Measurements from ENCODE around the gene KIAA0825.

The KIAA0825 gene

DNA sequence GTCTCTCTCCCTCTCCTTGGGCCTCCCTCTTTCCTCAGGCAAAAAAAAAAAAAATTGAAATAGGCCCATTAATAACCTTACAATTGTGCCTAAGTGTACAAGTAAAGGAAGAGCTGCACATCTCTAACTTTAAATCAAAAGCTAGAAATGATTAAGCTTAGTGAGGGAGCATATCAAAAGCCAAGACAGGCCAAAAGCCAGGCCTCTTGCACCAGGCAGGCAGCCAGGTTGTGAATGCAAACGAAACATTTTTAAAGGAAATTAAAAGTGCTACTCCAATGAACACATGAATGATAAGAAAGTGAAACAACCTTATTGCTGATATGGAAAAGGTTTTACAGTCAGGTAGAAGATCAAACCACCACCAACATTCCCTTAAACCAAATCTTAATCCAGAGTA, 383.4 kb downstream of the KIAA0825 start:
- H3K4me3 ChIP-seq (ENCODE audit: low read depth, low read length) = no peak overlapping the region
- DNase-seq (ENCODE audit: low read depth) = no peak
- TF ChIP-seq MYC (IDR thresholded peaks at IDR 0.05; ENCODE audit: low read depth, low read length) (no peak), POLR2A (IDR thresholded peaks at IDR 0.05; ENCODE audit: extremely low read depth, insufficient read length) (no peak)
- TF ChIP-seq, protein P1, sequence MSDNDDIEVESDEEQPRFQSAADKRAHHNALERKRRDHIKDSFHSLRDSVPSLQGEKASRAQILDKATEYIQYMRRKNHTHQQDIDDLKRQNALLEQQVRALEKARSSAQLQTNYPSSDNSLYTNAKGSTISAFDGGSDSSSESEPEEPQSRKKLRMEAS (IDR thresholded peaks at IDR 0.05; ENCODE audit: low read depth, low read length) = no peak
- TF ChIP-seq, protein P2, sequence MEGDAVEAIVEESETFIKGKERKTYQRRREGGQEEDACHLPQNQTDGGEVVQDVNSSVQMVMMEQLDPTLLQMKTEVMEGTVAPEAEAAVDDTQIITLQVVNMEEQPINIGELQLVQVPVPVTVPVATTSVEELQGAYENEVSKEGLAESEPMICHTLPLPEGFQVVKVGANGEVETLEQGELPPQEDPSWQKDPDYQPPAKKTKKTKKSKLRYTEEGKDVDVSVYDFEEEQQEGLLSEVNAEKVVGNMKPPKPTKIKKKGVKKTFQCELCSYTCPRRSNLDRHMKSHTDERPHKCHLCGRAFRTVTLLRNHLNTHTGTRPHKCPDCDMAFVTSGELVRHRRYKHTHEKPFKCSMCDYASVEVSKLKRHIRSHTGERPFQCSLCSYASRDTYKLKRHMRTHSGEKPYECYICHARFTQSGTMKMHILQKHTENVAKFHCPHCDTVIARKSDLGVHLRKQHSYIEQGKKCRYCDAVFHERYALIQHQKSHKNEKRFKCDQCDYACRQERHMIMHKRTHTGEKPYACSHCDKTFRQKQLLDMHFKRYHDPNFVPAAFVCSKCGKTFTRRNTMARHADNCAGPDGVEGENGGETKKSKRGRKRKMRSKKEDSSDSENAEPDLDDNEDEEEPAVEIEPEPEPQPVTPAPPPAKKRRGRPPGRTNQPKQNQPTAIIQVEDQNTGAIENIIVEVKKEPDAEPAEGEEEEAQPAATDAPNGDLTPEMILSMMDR (IDR thresholded peaks at IDR 0.05; ENCODE audit: low read depth, low read length) = no peak

DNA sequence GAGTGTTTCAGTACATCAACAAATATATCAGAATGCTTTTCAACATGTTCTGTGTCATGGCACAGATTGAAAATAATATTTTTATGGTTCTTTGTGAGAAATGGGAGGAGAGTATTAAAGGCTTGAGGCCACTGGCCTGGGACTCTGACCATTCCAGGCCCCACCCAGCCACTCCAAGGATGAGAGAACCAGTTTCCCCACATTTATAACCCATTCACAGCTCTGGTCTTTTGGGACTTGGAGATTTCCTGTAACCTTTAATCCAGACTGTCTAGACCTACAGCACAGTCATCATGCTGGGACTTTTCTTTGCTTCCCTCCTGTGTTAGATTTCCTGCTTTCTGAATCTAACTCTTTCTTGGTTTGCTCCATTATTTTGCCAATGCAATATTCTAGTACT, 389.6 kb downstream of the KIAA0825 start:
- TF ChIP-seq POLR2A (IDR thresholded peaks at IDR 0.05; ENCODE audit: extremely low read depth, insufficient read length) (no peak), MYC (IDR thresholded peaks at IDR 0.05; ENCODE audit: low read depth, low read length) (no peak)
- TF ChIP-seq, protein P2 (IDR thresholded peaks at IDR 0.05; ENCODE audit: low read depth, low read length) = no peak
- TF ChIP-seq, protein P1 (IDR thresholded peaks at IDR 0.05; ENCODE audit: low read depth, low read length) = no peak
- no peak for DNase-seq (ENCODE audit: low read depth)
- H3K4me3 ChIP-seq (ENCODE audit: low read depth, low read length) = no peak overlapping the region

DNA sequence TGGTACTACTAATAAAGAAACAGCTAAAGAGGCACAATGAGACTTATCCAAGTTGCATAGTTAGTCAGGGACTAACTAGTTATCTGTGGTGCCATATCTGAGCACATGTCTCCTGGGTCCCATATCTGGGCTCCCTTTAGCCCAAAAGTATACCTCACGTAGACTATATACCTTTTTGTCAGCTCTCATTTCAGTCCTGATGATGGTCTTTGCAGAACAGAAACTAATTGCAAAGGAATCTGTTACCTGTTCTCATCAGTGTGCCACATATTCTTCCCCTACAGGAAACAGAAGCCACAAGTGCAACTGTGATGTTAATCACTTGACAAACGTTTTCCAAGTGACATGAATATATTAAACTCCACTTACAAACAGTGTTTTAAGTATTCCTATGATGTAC, 395.2 kb downstream of the KIAA0825 start:
- DNase-seq (ENCODE audit: low read depth) = no peak
- TF ChIP-seq MYC (IDR thresholded peaks at IDR 0.05; ENCODE audit: low read depth, low read length) (no peak), POLR2A (IDR thresholded peaks at IDR 0.05; ENCODE audit: extremely low read depth, insufficient read length) (no peak)
- TF ChIP-seq, protein P2 (IDR thresholded peaks at IDR 0.05; ENCODE audit: low read depth, low read length) = no peak
- TF ChIP-seq, protein P1 (IDR thresholded peaks at IDR 0.05; ENCODE audit: low read depth, low read length) = no peak
- no peak overlapping the region for H3K4me3 ChIP-seq (ENCODE audit: low read depth, low read length)

DNA sequence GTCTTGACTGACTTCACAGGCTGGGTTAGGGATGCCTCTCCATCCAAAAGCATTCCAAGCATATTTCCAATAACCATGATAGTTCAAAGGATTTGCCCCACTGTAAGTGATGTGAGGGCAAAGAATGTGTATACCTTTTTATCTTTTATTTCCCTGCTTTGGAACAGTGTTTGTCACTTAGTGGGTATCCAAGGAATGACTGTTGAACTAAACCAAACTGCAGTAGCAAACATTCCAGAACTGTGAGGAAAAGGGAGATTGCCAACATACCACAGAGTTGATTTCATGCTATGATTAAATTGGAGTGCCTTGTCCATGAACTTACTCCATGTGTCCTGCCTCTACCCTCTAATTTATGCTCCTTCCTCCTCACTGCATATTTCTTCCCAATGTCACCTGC, 400.0 kb downstream of the KIAA0825 start:
- DNase-seq (ENCODE audit: low read depth) = no peak
- TF ChIP-seq MYC (IDR thresholded peaks at IDR 0.05; ENCODE audit: low read depth, low read length) (no peak), POLR2A (IDR thresholded peaks at IDR 0.05; ENCODE audit: extremely low read depth, insufficient read length) (no peak)
- TF ChIP-seq, protein P1 (IDR thresholded peaks at IDR 0.05; ENCODE audit: low read depth, low read length) = no peak
- TF ChIP-seq, protein P2 (IDR thresholded peaks at IDR 0.05; ENCODE audit: low read depth, low read length) = no peak
- H3K4me3 ChIP-seq (ENCODE audit: low read depth, low read length) = no peak overlapping the region

DNA sequence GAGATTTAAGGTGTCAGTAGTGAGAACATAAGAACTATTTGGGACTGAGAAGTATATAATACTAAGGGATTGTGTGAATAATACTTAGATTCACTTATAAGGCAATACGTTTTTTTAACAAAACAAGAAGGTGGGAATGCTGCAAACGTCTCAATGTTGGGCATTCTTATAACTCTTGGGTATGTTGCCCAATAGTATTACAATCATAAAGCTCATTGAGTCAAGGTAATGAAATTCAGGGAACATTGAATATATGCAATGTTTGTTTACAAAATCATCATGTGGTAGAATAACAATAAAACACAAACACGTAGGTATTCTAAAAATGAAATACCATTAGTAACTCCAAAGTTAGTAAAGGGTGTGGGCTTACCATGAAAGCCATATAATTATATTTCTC, 400.7 kb downstream of the KIAA0825 start:
- H3K4me3 ChIP-seq (ENCODE audit: low read depth, low read length) = no peak overlapping the region
- no peak for TF ChIP-seq POLR2A (IDR thresholded peaks at IDR 0.05; ENCODE audit: extremely low read depth, insufficient read length)
- TF ChIP-seq, protein P1 (IDR thresholded peaks at IDR 0.05; ENCODE audit: low read depth, low read length) = no peak
- TF ChIP-seq, protein P2 (IDR thresholded peaks at IDR 0.05; ENCODE audit: low read depth, low read length) = no peak
- no peak for TF ChIP-seq MYC (IDR thresholded peaks at IDR 0.05; ENCODE audit: low read depth, low read length)

DNA sequence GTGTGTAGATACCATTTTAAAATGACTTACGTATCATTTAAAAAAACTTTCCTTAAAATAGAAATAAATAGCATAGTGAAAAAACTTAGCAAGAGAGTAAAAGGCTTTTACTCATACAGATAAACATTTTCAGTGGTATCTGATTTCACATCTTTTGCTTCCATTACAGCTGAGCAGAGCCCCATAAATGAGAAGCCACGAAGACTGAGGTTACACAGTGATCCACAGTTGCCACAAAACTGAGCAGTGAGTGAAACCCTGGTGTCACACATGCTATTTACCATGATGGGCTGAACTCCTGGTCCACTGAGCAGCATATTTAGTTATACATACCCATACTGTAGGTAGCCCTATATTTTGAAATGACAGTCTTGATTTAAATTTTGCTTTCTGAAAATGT, 401.2 kb downstream of the KIAA0825 start:
- H3K4me3 ChIP-seq (ENCODE audit: low read depth, low read length) = no peak overlapping the region
- TF ChIP-seq, protein P1 (IDR thresholded peaks at IDR 0.05; ENCODE audit: low read depth, low read length) = no peak
- TF ChIP-seq, protein P2 (IDR thresholded peaks at IDR 0.05; ENCODE audit: low read depth, low read length) = no peak
- TF ChIP-seq POLR2A (IDR thresholded peaks at IDR 0.05; ENCODE audit: extremely low read depth, insufficient read length) (no peak), MYC (IDR thresholded peaks at IDR 0.05; ENCODE audit: low read depth, low read length) (no peak)
- no peak for DNase-seq (ENCODE audit: low read depth)

More for the DNA sequence above, 400.7 kb downstream of the KIAA0825 start:
- DNase-seq (ENCODE audit: low read depth) = no peak
